C1 segment of cervical spinal cord (tissue), 14 donors: ENCODE results near the gene PPFIA1.
A peak's percentile ranks its signal among the peaks of the same experiment; 100 is the strongest.

Source experiments
- DNase-seq, 14 donors: peaks; one replicate each; lab custom pipeline; 2025; lab: John Stamatoyannopoulos, UW

PPFIA1 gene

DNA sequence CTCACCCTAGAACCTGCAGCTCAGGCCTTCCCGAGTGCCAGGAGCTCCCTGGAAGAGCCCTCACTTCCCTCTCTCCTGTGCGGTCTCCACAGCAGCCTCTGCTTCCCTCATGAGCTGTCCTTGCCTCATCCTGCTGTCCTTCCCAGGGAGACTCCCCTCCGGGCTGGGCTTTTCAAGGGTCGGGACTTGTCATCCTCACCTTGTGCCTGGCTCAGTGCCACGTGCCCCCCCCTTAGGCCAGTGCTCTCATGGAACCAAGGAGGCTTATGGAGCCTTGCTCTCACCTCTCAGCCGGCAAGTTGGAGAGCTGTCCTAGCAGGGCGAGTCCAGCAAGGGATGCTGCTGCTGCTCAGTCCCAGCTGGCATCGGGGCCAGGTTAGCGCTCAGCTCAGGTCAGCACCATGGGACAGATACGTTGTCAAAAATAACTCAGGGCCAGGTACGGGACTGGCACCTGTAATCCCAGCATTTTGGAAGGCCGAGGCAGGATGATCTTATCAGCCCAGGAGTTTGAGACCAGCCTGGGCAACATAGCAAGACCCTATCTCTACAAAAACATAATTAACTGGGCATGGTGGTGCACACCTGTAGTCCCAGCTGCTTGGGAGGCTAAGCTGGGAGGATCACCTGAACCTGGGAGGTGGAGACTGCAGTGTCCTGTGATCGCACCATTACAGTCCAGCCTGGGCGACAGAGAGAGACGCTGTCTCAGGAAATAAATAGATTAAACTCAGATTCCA, 141.4 kb downstream of the PPFIA1 start:
- no peak for DNase-seq

DNA sequence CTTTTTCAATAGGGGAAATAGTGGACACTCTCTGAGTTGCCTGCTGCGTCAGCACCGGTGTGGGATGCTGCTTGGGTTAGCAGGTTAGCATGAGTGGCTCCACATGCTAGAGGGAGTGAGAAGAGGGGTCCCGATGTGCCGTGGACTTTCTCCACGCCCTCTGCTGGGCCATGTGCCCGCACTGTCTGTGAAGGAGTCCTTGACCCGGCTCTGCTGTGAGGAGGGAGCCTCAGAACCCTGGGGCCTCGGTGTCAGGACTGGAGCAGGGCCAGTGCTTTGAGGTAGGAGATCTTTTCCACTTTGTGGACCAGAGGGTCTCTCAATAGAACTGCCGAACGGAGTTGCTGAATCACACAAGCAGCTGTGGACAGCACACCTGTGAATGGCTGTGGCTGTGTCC, 142.7 kb downstream of the PPFIA1 start:
- DNase-seq: no peak

DNA sequence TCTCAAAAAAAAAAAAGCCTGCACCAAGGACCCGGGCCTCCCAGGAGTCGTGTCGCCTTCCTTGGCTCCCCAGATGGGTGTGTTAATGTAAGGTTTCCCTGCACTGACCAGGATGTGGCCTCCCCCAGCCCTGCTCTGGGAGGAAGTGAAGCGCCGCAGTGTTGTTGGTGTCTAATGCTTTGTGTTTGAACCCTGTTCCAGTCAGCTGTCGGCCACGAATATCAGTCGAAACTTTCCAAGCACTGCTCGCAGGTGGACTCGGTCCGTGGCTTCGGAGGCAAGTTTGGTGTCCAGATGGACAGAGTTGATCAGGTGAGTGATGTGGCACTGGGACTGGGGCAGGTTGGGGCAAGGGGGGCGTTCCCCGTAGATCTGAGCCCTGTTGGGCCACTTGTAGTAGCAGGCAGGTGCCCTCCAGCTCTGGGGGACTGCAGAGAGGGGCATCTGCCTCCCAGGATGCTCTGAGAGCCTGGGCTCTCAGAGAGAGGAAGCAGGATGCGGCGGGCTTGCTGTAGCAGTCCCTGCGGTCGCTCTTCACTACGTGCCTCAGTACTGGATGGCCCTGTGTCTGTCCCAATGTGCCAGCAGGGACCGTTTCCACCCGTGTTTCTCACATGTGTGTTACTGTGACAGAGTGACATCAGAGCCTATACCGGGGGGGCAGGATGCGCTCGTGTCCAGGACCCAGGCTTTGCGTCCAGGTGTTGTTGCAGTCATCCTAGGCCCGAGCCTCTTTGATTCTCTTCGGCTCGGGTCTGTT, 144.0 kb downstream of the PPFIA1 start:
- no peak for DNase-seq

DNA sequence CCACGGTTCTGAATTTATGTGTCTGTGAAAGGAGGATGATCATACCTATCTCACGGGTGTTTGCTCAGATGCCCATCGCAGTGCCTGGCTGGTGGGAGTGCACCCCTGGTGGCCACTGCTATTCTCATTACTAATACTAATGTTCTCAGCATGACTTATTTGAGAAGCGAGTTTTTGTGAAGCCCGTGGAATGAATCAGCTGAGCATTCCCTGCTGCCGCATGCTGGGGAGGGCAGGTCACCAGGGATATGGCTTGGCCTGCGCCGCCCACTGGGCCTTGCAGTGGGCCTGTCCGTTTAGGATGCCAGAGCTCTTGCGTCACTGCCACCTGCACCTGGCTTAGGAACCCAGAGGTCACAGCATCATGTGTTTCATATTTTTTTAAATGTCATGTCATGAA, 144.7 kb downstream of the PPFIA1 start:
- DNase-seq: no peak

DNA sequence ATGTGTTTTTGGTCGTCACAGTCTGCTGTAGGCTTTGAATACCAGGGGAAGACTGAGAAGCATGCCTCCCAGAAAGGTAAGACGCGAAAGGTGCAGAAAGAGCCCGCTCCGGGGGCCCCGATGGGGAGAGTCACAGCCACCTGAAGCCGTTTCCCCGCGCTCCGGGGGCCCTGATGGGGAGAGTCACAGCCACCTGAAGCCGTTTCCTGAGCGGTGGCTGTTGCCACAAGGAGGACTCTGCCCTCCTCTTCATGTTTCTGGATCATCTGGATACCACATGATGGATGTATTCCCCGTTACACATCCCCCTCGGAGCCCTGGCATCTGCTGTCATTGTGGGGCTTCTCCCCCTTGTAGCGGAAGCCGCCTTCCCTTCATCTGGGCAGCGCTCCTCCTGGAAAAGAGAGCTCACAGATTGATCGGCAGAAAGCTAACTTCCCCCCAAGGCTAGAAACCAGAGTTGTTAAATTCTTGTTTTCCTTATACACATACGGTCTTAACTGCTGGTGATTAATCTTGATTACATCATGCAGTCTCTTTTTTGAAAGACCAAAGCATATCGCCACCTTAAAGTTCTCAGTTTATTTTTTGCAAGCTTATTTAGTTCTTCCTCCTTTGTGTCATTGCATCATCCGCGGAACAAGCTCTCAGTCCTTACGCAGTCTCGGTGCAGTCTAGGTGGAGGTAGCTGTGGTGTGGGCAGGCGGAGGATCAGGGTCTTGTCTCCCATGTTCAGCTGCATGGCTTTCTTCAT, 145.3 kb downstream of the PPFIA1 start:
- no peak for DNase-seq

DNA sequence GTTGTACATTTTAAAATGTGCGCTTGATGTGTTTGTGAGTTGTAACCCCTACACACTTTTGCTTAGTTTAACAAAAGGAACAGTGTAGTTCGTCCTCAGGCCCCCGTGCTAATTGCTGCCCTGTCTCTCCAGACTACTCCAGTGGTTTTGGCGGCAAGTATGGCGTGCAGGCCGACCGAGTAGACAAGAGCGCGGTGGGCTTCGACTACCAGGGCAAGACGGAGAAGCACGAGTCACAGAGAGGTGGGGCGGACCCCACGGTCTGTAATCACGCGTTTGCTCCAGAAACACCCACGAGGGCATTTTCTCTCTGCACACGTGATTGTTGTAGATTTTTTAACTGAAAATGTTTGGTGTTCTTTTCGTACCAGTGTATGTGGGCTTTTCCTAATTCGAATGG, 146.4 kb downstream of the PPFIA1 start:
- DNase-seq: no peak

DNA sequence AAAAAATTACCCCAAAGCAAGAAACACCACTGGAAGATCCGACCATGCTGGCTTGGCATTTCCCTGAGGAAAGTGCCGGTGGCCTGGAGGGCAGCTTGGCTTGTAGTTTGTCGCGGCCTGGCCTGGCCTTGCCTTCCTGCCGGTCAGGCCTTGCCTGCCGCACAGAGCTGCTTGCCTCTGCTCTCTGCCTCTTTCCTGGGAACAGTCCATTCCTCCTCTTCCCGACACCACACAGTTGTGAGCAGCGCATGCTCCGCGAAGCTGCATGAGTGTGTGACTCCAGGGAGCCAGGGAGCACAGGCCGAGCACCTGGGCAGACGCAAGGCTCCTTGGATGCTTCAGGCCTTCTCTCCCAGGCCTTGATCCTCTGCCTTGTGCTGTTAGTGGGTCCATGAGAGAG, 147.6 kb downstream of the PPFIA1 start:
- no peak for DNase-seq

DNA sequence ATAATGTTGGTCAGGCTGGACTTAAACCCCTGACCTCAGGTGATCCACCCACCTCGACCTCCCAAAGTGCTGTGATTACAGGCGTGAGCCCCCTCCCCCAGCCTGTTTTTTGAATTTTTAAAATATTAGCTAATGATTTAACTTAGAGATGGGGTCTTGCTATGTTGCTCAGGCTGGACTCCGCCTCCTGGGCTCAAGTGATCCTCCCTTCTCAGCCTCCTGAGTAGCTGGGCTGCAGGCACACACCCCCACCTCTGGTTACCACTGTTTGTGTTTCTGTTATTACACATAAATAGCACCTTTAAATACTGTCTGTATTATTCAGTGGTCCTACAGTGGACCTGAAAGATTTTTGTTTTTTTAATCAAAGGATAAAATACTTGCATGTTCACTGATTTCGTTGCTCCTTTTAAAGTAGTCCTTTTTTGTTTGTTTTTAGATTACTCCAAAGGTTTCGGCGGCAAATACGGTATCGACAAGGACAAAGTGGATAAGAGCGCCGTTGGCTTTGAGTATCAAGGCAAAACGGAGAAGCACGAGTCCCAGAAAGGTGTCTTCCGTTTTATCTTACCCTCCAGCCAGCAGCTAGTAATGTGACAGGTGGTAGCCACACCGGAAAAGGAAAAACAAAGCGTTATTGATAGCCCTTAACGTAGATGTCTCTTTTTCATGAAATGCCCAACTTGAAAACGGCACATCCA, 149.0 kb downstream of the PPFIA1 start:
- no peak for DNase-seq

DNA sequence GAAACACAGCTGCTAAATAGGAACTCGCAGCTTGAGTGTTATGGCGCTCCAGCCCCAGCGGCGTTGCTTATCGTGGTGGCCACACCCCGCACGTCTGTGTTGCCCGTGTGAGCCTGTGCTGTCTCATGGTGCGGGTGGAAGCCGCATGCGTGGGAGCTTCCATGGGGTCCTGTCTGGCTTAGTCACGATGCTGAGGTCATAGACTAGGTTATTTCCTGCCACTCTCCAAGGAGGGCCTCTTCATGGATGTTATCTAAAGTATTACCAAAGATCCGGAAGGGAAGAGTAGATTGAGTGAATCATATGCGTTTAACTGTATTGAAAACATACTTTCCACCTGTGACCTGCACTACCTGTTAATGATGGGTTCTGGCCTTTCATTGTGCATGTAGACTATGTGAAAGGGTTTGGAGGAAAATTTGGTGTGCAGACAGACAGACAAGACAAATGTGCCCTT, 149.5 kb downstream of the PPFIA1 start:
- DNase-seq: no peak

DNA sequence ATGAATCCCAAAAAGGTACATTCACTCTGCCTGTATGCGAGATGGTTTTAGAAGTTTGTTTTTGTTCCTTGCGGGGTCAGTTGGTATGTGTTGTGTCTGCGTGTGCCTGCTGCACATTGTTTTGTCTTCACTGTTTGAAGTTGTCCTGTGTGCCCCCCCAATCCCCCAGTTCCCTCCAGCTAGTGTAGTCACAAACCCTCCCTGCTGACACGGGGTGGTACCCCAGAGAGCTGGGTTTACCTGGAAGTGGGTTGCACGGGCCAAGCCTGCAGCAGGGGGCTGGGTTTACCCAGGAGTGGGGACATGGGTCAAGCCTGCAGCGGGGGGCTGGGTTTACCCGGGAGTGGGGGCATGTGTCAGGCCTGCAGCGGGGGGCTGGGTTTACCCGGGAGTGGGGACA, 150.0 kb downstream of the PPFIA1 start:
- DNase-seq: no peak

DNA sequence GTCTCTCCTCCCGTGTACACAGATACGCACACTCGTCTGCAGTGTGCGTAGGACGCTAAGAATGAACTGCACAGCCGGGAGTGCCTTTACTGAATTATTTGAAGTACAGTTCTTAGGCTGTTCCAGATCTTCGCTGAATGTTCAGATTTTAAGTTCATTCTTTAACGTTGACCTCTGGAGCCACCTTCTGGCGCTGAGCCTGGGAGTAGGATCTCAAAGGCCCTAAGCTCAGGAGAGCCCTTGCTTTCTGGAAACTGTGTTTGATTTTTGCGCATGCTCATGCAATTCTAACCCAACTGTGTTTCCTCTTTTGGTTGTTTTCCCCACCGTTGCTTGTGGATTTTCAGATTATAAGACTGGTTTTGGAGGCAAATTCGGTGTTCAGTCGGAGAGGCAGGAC, 150.6 kb downstream of the PPFIA1 start:
- DNase-seq: no peak

DNA sequence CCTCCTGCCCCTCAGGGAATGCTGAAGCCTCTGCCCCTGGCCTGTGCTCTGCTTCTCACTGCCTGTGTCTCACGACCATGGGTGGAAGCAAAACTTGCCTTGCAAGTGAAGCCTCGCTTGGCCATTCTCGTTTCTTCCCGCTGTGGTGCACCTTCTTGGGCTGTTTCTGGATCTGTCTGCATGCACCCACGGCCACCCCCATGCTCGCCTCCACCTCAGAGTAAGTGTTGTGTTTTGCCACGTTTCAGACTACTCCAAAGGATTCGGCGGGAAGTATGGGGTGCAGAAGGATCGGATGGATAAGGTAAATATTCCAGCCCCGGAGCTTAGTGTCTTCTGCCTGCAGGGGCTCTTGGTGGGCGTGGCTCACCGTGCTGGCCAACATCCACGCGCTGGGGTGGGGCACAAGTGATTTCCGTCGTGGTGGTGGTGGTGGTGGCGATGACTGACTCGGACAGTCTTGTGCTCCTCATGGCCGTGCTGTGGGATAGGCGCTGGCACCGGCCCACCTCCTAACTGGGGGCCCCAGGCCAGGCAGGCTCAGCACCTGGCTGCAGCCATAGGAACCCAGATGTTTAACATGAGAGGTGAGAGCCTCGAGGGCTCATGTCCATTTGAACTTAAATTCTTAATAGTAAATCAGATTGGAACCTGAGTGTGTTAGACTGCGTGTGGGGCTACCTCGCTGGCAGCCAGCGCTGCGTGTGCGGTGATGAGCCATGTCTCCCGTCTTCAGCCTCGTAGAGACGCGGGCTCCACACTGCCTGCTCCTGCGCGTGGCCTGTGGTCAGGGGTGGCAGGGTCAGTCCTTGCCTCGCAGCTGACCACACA, 152.4 kb downstream of the PPFIA1 start:
- no peak for DNase-seq

DNA sequence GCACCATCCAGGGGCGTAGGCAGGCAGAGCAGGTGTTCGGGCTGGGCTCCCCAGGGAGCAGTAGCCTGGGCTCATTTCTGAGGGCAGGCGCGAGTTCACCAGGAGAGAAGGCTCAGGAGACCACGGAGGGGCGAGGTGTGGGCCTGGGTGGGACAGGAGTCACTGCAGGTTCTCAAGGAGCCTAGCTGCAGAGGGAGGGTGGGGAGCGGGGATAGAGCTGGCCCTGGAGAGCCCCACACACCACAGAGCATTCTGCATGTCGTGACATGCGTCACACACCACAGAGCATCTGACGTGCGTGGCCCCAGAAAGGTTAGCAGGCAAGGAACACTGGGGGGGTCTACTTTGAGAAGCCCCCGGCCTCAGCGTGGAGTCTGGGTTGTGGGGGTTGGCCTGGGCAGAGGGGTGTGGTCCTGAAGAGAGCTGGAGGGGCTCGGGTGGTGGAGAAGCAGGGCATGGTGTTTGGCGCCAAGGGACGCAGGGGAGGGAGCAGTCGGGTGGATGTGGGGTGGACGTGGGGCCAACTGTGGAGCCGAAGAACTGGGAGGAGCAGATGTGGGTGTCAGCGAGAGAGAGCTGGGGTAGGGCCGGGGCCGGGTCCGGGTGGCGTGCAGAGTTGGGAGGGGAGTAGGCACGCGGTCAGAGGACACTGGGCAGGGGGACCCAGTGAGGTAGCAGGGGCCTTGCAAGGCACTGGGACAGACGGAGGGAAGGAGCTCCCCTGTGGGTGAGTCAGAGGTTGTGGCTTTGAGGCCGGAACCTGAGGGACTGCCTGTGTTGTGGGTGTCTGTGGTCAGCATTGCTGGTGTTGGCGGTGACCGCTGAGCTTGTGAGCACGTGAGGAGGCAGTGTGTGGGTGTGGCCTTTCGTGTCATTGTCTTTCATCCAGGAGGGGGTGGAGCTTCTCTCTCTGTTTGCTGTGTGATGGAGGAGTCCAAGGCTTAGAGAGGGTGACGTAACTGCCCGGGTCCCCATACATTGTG, 153.3 kb downstream of the PPFIA1 start:
- DNase-seq: peak in 1 of 14 donors; percentile 25

DNA sequence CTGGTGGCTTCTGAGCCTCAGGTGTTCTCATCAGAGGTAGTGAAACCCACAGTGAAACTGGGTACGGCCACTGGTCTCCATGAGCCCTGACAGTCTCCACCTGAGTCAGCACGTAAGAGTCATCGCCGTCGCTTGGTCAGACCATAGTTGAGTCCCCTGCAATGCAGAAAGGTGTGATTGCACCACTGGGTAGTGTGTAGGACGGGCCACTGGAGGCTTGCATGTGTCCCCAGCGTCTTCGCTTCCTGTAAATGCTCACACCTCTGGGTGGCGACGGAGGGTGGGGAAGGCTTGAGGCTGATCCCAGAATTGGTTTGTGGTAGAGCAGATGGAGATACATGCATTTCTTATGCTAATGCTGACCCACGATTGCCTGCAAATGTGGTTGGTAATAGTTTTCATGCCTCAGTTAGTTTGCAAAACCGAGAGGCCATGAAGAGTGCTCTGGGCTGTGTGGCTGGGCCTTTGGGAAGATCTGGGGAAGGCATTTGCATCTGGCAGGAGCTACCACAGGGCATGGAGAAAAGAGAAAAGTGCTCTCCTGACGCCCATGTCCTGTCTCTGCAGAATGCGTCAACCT, 154.4 kb downstream of the PPFIA1 start:
- DNase-seq: no peak

DNA sequence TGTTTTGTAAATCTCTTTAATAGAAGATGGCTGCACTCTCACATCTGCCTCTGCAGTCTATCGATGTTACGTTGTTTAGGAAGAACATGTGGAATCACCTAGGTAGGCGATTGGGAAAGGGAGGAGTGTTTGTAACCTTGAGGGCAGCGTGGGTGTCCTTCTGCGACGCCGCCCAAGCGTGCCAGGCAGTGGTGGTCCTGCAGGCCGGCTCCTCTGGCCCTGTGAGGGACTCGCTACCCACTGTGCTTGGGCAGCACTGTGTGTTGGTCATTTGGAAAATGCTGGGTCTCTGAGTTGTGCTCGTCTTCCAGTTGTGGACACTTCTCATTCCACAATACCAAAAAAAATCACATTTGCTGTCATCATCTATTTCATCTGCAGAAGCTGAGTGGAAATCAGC, 156.9 kb downstream of the PPFIA1 start:
- DNase-seq: no peak

DNA sequence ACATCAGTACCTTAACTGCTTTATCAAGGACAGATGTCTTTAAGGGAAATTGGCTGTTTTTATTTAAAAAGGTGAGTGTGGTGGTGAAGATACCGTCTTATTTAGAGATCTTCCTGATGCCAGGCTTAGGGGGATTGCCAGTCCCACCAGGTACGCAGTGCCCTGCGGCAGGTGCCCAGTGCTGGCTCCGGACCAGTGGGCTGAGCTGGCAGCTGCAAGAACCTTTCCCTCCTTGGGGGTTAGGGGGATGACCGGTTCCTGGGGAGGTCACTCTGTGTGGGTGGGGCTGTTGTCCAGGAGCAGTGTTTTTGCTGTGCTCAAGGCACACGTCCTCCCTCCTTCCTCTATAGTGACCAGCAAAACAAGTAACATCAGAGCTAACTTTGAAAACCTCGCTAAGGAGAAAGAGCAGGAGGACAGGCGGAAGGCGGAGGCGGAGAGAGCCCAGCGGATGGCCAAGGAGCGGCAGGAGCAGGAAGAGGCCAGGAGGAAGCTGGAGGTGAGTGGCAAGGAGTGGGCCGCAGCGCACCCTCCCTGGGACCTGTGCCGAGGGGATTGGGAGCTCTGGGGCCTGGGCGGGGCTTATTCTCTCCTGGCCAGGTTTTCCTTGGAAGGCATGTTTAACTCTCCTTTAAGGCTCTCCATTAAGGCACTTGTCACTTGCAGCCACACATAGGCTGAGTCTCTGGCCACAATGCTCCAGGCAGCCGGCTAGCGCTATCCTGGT, 158.4 kb downstream of the PPFIA1 start:
- DNase-seq: no peak

DNA sequence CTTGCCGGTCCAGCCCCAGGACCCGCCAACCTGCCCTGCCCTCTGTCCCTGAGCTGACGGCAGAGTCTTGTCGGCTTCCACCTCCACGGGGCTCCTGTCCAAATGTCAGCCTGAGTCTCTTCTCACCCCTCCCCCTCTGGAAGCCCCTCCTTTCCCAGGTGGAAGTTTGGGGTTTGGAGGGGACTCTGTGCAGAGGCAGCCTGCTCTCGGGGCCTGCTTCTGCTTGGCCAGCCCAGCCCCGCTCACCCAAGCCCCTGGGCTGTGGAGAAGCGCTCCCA, 158.9 kb downstream of the PPFIA1 start:
- no peak for DNase-seq

DNA sequence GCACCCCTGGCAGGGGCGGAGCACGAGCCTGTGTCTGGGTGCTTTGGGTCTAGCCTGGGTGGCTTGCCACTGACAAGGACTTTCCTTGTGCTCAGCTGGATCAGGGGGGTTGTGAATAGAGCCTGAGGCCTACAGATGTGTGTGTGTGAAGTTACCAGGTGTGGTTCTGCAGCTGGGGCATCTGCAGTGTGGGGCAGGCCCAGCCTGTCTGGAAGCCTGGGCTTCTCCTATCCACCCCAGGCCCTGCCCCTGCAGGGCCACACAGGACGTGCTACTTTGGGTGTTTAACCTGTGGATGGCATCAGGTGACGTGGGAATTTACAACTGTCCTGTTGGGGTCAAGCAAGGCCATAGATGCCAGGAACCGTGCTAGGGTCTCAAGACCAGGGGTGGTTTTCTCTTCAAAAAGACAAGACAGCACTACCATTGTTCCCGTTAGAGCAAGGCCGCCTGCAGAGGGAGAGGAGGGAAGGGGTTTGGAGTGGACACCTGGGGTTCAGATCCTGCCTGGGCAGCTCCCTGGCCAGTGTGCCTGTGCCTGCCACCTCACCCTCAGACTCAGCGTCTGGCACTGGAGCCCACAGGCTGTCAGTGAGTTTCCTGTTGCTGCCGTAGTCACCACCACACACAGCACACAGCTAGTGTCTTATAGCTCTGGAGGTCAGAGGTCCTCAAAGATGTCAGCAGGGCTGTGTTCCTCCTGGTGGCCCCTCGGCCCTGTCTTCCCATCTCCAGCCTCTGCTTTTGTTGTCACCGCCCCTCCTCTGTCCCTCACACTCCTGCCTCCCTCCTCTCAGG, 159.4 kb downstream of the PPFIA1 start:
- no peak for DNase-seq
